Left lung (tissue), 10 donors: ENCODE results near the gene NFKBIE. TPM values are rescaled to one million over a fixed set of nuclear protein-coding genes. Genes with fewer than 3 reads are reported as not detected.

Experiments used
- ATAC-seq: fragments of 200-7000 bp; cut with Tn5 transposase; one replicate; pipeline ENCODE4 v1.9.1; 2020; ENCODE audit warnings: moderate library complexity
- DNase-seq, 4 donors: peaks; one replicate each; pipeline ENCODE4 v3.0.0-alpha.2; 2013 to 2020
- H3K27ac ChIP-seq, 2 donors: fragments of 200-600 bp; sonication (generic) in 1 of 2; one replicate each; pipeline versions ENCODE4 v1.5.0 to v1.8.0; 2020 to 2021
- H3K27me3 ChIP-seq, 2 donors: fragments of 200-600 bp; sonication (generic) in 1 of 2; one replicate each; pipeline versions ENCODE4 v1.5.0 to v1.8.0; 2020 to 2021
- H3K36me3 ChIP-seq, 2 donors: fragments of 200-600 bp; sonication (generic) in 1 of 2; one replicate each; pipeline versions ENCODE4 v1.5.0 to v1.8.0; 2020 to 2021
- H3K4me1 ChIP-seq, 2 donors: fragments of 200-600 bp; one replicate each; pipeline ENCODE4 v1.8.0; 2021
- H3K4me3 ChIP-seq, 2 donors: fragments of 200-600 bp; sonication (generic) in 1 of 2; one replicate each; pipeline versions ENCODE4 v1.5.0 to v1.8.0; 2020 to 2021; ENCODE audit warnings: mild to moderate bottlenecking in 1 of 2
- H3K9me3 ChIP-seq, 2 donors: fragments of 200-600 bp; sonication (generic) in 1 of 2; one replicate each; pipeline versions ENCODE4 v1.5.0 to v1.8.0; 2020 to 2021
- CTCF ChIP-seq, 2 donors: fragments of 200-600 bp; sonication (generic) in 1 of 2; IDR thresholded peaks; one replicate each; pipeline versions ENCODE4 v1.5.0 to v1.8.0; 2021; ENCODE audit warnings: antibody characterized with exemption in 2 of 2
- intact Hi-C, 2 donors: fragments of 100-400 bp; cut with DNase I; formaldehyde crosslinking; loops; one replicate each; pipeline versions ENCODE4 v1.11.2 to v1.14.2; 2022
- polyA plus RNA-seq, 6 donors: library from polyadenylated mRNA; unstranded; fragments of 120-200 nt; gene quantifications; one replicate each; pipeline ENCODE4 v1.2.1, GENCODE V29; 2013; ENCODE audit not compliant: insufficient read length in 6 of 6
- total RNA-seq, 2 donors: library from RNA; stranded (reverse); fragmentation: NEBNext Ultra II Directional; extraction: Animal tissue kit (Norgen Biotek cat#: 25700); gene quantifications; one replicate each; pipeline ENCODE4 v1.2.1, GENCODE V29; 2021
- donor health status: DM: no; HTN: yes; CAD: no.
- donor health status: DM: no; HTN: no; CAD: no.

Gene NFKBIE
- total and polyA plus RNA-seq, 8 donors = 7.5 to 19.3 (median 8.9) TPM

GRCh38 chr6:44266347-44266746 lies 996 bp upstream of the NFKBIE start:
- H3K4me3 ChIP-seq = no peak overlapping the region
- DNase-seq (no peak), ATAC-seq (no peak)

GRCh38 chr6:44265722-44266233 lies 427 bp upstream of the NFKBIE start:
- H3K27ac ChIP-seq = peak overlapping the region; percentile 85 to 90
- no peak for TF ChIP-seq CTCF (IDR thresholded peaks at IDR 0.05)
- DNase-seq = no peak
- ATAC-seq = no peak
- intact Hi-C loops = loop anchor here in 1 of 2 donors (5.0 kb wide), 1 partner anchor 72 kb away; no protein-coding TSS in a partner anchor
- peak overlapping the region; percentile 83 to 87 for H3K4me3 ChIP-seq
- H3K4me1 ChIP-seq = peaks cover 28 to 64% of the 10 kb centered on the region in 2 donors
- H3K27me3 ChIP-seq = peaks cover 16 to 27% of the 10 kb centered on the region in 2 donors
- H3K9me3 ChIP-seq = no peaks in the 10 kb centered on the region
- peaks cover 0 to 18% of the 10 kb centered on the region in 2 donors for H3K36me3 ChIP-seq

More at GRCh38 chr6:44266347-44266746, 996 bp upstream of the NFKBIE start:
- peak overlapping the region in 1 of 2 donors; percentile 90 for H3K27ac ChIP-seq
- intact Hi-C loops = loop anchor here in 1 of 2 donors (5.0 kb wide), 1 partner anchor 71 kb away; no protein-coding TSS in a partner anchor
- H3K36me3 ChIP-seq = peaks cover 0 to 13% of the 10 kb centered on the region in 2 donors
- H3K9me3 ChIP-seq = no peaks in the 10 kb centered on the region
- H3K27me3 ChIP-seq = peaks cover 18 to 33% of the 10 kb centered on the region in 2 donors
- H3K4me1 ChIP-seq = peaks cover 28 to 62% of the 10 kb centered on the region in 2 donors
- TF ChIP-seq CTCF (IDR thresholded peaks at IDR 0.05) = no peak

GRCh38 chr6:44264154-44265006 lies 971 bp downstream of the NFKBIE start:
- Histone ChIP-seq H3K4me3 (peak overlapping the region; percentile 83 to 87), H3K4me1 (peaks cover 28 to 50% of the 10 kb centered on the region in 2 donors), H3K36me3 (peaks cover 0 to 30% of the 10 kb centered on the region in 2 donors), H3K27ac (peak overlapping the region; percentile 85 to 90), H3K27me3 (peaks cover 4 to 13% of the 10 kb centered on the region in 2 donors), H3K9me3 (no peaks in the 10 kb centered on the region)
- no peak for TF ChIP-seq CTCF (IDR thresholded peaks at IDR 0.05)
- ATAC-seq = peak; percentile 35
- intact Hi-C loops = loop anchor here in 1 of 2 donors (5.0 kb wide), 1 partner anchor 73 kb away; no protein-coding TSS in a partner anchor
- peak in 2 of 4 donors; percentile 84 to 93 for DNase-seq

- Histone ChIP-seq H3K9me3 (no peaks in the 10 kb centered on the region), H3K36me3 (peaks cover 0 to 38% of the 10 kb centered on the region in 2 donors), H3K4me1 (peaks cover 28 to 46% of the 10 kb centered on the region in 2 donors), H3K4me3 (peak overlapping the region; percentile 83 to 87), H3K27me3 (peaks cover 0 to 4% of the 10 kb centered on the region in 2 donors), H3K27ac (peak overlapping the region; percentile 85 to 90)
- peak; percentile 42 for ATAC-seq
- no peak for TF ChIP-seq CTCF (IDR thresholded peaks at IDR 0.05)
- intact Hi-C loops = no loop called here
- peak in 1 of 4 donors; percentile 71 for DNase-seq
Observed at GRCh38 chr6:44263354-44264100, 1.8 kb downstream of the NFKBIE start.
